Right lobe of liver (tissue), 6 donors: ENCODE data around the gene PWP2. TPM values are rescaled to one million over a fixed set of nuclear protein-coding genes. Genes with fewer than 3 reads are reported as not detected.

Source experiments
- ATAC-seq, 4 donors: fragments of 200-7000 bp; cut with Tn5 transposase; one replicate each; pipeline ENCODE4 v1.9.1; 2020; ENCODE audit warnings: mild to moderate bottlenecking in 4 of 4, moderate library complexity in 4 of 4
- DNase-seq, 3 donors: peaks; one replicate each; pipeline ENCODE4 v3.0.0-alpha.2; 2020
- H3K27ac ChIP-seq, 3 donors: fragments of 200-600 bp; one replicate each; pipeline ENCODE4 v1.8.0; 2022
- H3K27me3 ChIP-seq, 2 donors: fragments of 200-600 bp; one replicate each; pipeline ENCODE4 v1.8.0; 2022
- H3K36me3 ChIP-seq, 4 donors: fragments of 200-600 bp; sonication (generic) in 1 of 4; one replicate each; pipeline versions ENCODE4 v1.5.1 to v1.8.0; 2017 to 2022; ENCODE audit warnings: control low read depth in 1 of 4
- H3K4me1 ChIP-seq, 4 donors: fragments of 200-600 bp; sonication (generic) in 1 of 4; one replicate each; pipeline versions ENCODE4 v1.5.1 to v1.8.0; 2017 to 2022; ENCODE audit warnings: control low read depth in 1 of 4
- H3K4me3 ChIP-seq, 3 donors: fragments of 200-600 bp; one replicate each; pipeline ENCODE4 v1.8.0; 2022
- H3K9me3 ChIP-seq, 4 donors: fragments of 200-600 bp; sonication (generic) in 1 of 4; one replicate each; pipeline versions ENCODE4 v1.5.1 to v1.8.0; 2017 to 2022; ENCODE audit warnings: control low read depth in 1 of 4
- CTCF ChIP-seq, 4 donors: fragments of 200-600 bp in 3 of 4; fragments of 450-650 bp in 1 of 4; IDR thresholded peaks; one replicate each; pipeline versions ENCODE4 v1.5.1 to v1.8.0; 2016 to 2022; ENCODE audit warnings: antibody characterized with exemption in 4 of 4, mild to moderate bottlenecking in 2 of 4
- POLR2A ChIP-seq: fragments of 450-650 bp; IDR thresholded peaks from one replicate; pipeline ENCODE4 v1.6.1; 2017; ENCODE audit warnings: antibody characterized with exemption, mild to moderate bottlenecking
- WGBS: methylation state at CpG from one replicate; pipeline ENCODE4 v1.1.6; 2018; ENCODE audit warnings: low coverage, low lambda C conversion rate; ENCODE audit not compliant: insufficient coverage; ENCODE audit errors: missing lambda C conversion rate; 5-methylcytosine and 5-hydroxymethylcytosine counted together
- intact Hi-C, 2 donors: fragments of 100-400 bp; cut with DNase I; formaldehyde crosslinking; loops; one replicate each; pipeline versions ENCODE4 v1.11.2 to v1.14.1; 2022
- total RNA-seq, 6 experiments: library from RNA; depleted of rRNA in 2 of 6; stranded (reverse); fragments of >200 nt in 2 of 6; fragmentation: NEBNext Ultra II Directional in 3 of 6; extraction: Animal tissue kit (Norgen Biotek cat#: 25700) in 3 of 6; gene quantifications; one replicate each; pipeline versions ENCODE4 v1.1.0 to v1.2.4, GENCODE V29; 2016 to 2023
- donor health status: DM: no; HTN: yes; CAD: no.
- donor health status: DM: no; HTN: no; CAD: no.
- donor health status: DM: no; HTN: no; CAD: no.
- donor health status: DM: no; HTN: yes; CAD: no.
- donor health status: DM: no; HTN: yes; CAD: no.

Gene PWP2
- total RNA-seq, 6 experiments from 2014 or later = 0.93 to 7.5 (median 3.0) TPM

GRCh38 chr21:44084496-44085241 lies 22.5 kb upstream of the PWP2 start:
- no peaks in the 10 kb centered on the region for H3K27me3 ChIP-seq
- ATAC-seq = no peak
- intact Hi-C loops = no loop called here
- H3K9me3 ChIP-seq = no peaks in the 10 kb centered on the region
- 71% methylated on average over 4 of the region's 7 CpGs for WGBS
- H3K4me3 ChIP-seq = no peak overlapping the region
- no peak for DNase-seq
- H3K27ac ChIP-seq = peak overlapping the region in 2 of 3 donors; percentile 44 to 49
- H3K4me1 ChIP-seq = peaks cover 0 to 4% (median 0%) of the 10 kb centered on the region in 4 donors
- no peak for TF ChIP-seq CTCF (IDR thresholded peaks at IDR 0.05)
- TF ChIP-seq POLR2A = no peak
- peaks cover 0 to 57% (median 22%) of the 10 kb centered on the region in 4 donors for H3K36me3 ChIP-seq

GRCh38 chr21:44085491-44086321 lies 21.5 kb upstream of the PWP2 start:
- no peaks in the 10 kb centered on the region for H3K27me3 ChIP-seq
- 69% methylated on average over 12 of the region's 15 CpGs for WGBS
- intact Hi-C loops = no loop called here
- peaks cover 0 to 58% (median 17%) of the 10 kb centered on the region in 4 donors for H3K36me3 ChIP-seq
- DNase-seq = no peak
- H3K4me3 ChIP-seq = no peak overlapping the region
- peak overlapping the region in 1 of 3 donors; percentile 2 for H3K27ac ChIP-seq
- H3K4me1 ChIP-seq = peaks cover 0 to 5% (median 0%) of the 10 kb centered on the region in 4 donors
- H3K9me3 ChIP-seq = no peaks in the 10 kb centered on the region
- ATAC-seq = no peak
- TF ChIP-seq POLR2A = no peak
- no peak for TF ChIP-seq CTCF (IDR thresholded peaks at IDR 0.05)

GRCh38 chr21:44086636-44087425 lies 20.4 kb upstream of the PWP2 start:
- peak in 2 of 4 donors; percentile 7 to 27 for ATAC-seq
- peaks cover 0 to 5% (median 0%) of the 10 kb centered on the region in 4 donors for H3K4me1 ChIP-seq
- 69% methylated on average over 5 of the region's 21 CpGs for WGBS

More at GRCh38 chr21:44086636-44087425, 20.4 kb upstream of the PWP2 start:
- TF ChIP-seq POLR2A (no peak), CTCF (IDR thresholded peaks at IDR 0.05) (no peak)
- Histone ChIP-seq H3K9me3 (no peaks in the 10 kb centered on the region), H3K27me3 (no peaks in the 10 kb centered on the region), H3K4me3 (no peak overlapping the region), H3K36me3 (peaks cover 0 to 48% (median 11%) of the 10 kb centered on the region in 4 donors), H3K27ac (peak overlapping the region in 1 of 3 donors; percentile 2)
- no peak for DNase-seq
- intact Hi-C loops = no loop called here
